Central memory CD4-positive, alpha-beta T cell (primary cell): ENCODE measurements around the gene CLUH.

Experiments
- DNase-seq: peaks from one replicate; pipeline ENCODE4 v3.0.0; 2022

The CLUH gene

DNA sequence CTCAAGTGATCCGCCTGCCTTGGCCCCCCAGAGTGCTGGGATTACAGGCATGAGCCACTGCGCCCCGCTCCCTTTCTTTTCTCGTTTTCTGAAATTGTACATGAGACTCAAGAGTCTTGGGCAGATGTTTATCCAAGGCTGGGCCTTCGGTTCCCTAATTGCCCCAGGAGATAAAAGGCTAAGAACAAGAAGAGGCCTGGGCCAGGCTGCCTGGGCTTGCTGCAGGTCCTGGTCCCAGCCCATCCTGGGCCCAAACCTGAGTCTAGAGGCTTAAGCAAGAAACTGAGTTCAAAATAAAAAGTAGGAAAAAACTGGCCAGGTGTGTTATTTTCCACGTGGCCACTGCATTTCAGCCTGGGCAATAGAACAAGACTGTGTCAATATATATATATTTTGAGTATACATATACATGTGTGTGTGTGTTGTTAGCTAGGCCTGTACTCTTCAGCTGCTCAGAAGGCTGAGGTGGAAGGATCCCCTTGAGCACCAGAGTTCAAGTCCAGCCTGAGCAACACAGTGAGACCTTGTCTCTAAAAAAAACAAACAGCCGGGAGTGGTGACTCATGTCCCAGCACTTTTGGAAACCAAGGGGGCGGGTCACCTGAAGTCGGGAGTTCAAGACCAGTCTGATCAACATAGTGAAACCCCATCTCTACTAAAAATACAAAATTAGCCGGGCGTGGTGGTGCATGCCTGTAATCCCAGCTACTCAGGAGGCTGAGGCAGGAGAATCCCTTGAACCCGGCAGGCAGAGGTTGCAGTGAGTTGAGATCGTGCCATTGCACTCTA is 6.8 kb upstream of the CLUH start:
- no peak for DNase-seq

DNA sequence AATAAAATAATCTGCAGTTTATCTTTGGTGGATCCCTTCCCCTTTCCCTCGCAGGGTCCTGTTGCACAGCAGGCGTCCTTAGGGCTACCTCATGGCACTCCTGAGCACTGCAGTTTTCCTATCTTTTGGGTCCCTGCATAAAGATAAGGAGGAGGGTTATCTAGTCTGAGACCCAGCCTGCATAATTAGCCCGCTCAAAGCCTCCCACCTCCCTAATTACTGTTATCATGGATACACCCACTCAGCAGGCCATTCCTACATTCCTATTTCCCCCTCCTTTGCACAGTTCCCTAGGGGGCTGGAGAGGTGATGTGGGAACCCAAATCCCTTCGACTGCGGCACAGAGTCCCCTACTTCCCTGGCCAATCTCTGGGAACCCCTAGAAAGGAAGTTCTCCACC is 5.1 kb upstream of the CLUH start:
- no peak for DNase-seq

DNA sequence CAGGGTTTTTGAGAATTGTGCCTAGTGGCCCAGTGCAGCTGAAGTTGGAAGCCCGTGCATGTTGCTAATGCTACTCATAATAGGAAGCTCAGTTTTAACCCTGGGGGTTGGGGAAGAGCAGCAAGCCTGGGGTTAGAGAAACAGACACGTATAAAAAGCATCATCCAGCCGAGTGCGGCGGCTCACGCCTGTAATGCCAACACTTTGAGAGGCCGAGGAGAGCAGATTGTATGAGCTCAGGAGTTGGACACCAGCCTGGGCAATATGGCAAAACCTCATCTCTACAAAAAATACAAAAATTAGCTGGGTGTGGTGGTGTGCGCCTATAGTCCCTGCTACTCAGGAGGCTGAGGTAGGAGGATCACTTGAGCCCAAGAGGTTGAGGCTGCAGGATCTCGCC is 2.3 kb upstream of the CLUH start:
- DNase-seq, result no peak

DNA sequence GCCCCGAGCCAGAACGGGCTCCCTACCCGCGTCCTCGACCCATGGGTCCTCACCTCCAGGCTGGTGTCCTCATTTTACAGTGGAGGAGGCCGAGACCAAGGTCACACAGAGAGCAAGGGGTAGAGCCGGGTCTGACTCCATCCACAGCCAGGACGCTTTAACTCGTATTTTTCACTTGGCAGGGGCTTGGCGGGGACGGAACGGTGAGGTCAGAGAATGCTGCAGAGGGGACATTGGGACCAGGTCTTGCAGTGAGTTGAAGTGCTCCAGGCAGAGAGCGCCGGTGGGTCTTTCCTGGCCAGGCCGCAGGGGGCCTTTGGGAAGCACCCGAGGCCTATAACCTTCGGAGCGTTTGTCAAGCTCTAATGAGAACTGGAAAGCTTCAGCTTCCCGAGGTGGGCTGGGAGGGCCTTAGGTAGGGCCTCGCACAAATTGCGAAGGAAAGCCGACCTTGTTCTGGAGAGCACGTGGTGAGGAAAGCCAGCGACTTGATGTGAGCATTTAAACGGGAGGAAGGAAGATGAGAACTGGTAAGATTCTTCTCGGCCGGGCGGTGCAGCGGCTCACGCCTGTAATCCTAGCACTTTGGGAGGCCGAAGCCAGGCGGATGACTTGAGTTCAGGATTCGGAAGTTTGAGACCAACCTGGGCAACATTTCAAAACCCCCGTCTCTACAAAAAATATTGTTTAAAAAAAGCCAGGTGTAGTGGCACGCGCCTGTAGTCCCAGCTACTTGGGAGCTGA is 908 bp upstream of the CLUH start:
- DNase-seq, result no peak

DNA sequence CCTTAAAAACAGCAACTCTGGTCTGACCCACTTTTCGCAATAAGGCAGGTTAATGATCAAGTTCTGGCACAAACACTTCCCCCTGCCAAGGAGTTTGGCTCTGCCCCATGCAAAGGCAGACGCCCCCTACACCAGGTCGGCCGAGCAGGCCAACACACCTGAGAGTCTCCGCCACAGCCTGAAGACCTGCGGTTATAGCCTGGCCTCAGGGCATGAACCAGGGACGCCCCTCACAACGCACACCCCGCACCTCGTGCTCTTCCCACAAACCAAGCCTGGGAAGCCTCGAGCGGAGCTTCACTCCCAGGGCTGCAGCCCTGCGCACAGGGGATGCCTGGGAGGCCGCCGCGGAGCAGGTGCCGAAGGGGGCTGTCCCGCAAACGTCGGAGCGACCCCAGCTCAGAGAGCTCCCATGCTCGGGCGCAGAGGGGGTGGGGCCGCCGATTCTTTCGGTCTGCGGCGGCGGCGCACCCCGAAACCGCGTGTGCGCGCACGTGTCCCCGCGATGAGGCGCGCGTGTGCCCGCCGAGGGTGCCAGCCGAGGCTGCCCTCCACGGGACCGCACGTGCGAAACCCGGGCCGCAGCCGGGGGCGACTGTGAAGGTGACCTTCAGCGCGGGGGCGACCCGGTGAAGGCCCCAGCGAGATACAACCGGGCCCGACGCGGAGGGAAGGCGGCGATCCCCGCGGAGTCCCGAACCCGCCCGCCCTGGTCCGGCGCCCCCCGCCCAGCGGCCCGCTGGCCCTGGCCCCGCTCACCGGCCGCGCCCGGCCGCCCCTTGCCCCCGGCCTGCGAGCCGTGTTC is 559 bp downstream of the CLUH start:
- peak; percentile 13 for DNase-seq

DNA sequence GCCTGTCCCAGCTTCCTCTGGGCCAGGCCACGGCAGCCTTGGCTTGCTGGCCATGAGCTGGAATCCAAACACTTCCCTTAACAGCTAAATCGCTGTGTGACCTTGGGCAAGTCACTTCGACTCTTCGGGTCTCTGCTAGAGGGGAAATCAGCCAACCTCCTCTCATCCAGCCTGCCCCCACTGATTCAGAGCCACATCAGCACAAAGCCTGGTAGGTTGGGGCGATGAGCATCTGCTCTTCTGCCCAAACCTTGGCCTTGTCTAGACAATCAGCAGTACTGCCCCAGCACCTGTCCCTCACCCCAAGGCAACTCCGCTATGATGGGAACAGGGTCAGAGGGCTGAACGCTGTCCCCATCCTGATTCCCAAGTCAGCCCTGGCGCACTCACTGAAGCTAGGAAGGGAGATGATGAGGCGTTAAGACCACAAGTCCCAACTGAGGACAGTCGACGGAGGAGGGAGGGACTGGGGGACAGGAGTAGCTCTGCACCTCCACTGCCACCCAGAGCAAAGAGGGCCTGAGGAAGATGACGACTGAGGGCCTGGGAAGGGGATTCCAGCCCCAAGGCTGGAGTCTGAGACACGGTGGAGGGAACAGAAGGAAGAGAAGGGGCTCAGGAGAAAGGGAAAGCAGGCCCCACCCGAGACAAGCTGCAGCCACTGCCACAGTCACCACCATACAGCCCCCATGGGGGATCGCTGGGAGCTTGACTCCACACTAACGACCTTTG is 1.3 kb downstream of the CLUH start:
- DNase-seq, result no peak

DNA sequence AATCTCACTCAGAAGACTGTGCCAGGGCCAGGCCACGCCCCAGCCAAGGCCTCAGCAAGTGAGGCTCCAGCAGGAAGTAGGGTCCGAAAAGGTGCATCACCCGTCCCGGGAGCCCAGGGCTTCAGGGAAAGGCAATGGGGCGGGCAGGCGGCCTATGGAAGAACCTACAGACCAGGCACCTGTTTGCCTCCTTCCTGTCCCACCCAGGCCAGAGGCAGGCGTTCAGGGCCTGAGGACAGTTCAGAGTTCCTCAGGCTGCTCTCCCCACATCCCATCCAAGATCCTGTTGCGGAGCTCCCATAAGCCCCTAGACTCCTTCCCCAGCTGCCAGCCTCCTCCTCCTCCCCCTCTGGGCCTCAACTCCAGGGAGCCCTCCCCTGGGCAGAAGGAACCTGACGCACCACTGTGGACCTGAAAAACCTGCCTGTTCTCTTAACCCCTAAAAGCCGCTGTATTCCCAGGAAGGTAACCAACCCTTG is 2.3 kb downstream of the CLUH start:
- no peak for DNase-seq

DNA sequence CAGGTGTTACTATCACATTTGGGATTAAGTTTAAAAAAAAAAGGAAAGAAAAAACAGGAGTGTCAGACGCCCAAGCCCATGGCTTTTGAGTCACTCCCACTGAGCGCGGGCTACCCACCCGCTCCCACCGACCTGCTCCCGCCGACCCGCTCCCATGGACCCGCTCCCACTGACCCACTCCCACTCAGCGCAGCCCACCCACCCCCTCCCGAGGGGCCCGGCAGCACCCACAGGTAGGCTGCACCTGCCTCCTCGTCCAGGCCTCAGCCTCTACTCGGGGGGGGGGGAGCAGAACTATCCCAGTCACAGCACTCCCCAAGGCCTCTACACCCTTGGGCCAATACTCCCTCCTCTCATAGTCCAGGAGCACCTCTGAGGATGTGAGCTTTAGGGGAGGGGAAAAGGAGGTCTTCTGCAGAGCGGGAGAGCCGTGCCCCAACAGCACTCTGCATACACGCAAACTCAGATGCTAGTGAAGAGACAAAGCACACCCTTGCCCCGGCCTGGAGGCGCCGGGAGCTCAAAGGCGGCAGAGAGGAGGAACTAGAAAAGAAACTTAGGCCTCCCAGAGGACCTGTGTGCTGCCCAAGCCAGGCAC is 2.9 kb downstream of the CLUH start:
- DNase-seq, result no peak

DNA sequence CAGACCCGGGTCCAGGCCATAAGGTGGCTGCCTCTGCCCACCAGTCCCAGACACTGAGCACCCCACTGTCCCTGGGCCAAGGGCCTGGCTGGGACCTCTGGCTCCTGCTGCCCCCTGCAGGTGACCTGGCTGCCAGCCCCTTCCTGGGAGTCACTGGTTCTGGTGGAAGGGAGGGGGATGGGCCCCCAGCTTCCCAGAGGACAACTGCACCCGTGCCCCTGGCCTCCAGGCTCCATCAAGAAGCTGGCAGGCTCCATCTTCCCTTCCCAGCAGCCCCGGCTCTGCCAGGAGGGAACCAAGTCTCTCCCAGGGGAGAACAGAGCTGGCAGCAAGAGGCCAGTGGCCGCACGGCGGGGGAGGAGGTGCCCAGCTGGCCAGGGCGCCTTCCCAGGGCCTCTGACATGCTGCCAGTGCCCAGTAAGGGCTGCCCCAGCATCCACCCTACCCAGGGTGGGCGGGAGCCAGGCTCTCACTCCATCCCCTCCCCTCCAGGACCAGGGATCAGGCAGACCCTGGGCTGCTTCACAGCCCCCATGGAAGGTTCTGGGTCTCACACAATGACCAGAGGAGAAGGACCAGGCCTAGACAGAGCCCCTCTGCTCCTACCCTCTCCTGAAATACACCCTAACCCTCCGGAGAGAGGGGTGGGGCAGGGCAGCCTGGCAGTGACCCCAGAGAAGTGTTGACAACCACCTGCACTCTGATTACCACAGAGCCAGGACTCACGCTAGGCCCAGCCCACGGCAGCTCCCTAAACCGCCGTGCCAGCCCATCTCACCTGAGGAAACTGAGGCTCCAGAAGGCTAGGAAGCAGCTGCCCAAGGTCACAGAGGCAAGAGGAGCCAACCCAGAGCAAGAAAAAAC is 3.6 kb downstream of the CLUH start:
- no peak for DNase-seq

DNA sequence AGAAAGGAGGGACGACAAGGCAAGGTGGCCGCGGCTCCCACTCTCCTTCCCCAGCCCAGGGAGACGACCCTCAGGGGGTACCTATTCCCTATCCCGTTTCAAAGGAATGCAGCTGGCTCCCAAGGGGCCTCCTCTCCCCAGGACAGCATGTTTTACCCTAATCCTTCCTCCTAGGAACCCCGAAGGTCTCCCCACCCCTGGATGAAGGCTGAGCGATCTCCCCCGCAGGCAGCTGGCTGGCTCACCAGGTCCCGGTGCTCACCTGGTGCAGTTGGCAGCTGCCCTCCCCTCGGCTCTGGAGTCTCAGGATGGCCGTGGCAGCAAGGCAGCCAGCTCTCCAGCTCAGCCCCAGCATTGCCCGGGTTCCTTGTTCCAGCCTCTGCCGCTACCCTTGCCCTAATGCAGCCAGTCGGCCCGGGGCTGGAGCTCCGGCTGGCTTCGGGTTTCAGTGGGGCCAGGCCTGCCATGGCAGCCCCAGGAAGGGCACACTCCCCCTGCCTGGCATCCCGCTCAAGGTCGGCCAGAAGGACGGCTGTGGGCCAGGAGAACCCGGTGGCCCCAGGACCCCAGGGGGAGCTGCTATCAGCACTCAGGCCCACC is 4.6 kb downstream of the CLUH start:
- no peak for DNase-seq

DNA sequence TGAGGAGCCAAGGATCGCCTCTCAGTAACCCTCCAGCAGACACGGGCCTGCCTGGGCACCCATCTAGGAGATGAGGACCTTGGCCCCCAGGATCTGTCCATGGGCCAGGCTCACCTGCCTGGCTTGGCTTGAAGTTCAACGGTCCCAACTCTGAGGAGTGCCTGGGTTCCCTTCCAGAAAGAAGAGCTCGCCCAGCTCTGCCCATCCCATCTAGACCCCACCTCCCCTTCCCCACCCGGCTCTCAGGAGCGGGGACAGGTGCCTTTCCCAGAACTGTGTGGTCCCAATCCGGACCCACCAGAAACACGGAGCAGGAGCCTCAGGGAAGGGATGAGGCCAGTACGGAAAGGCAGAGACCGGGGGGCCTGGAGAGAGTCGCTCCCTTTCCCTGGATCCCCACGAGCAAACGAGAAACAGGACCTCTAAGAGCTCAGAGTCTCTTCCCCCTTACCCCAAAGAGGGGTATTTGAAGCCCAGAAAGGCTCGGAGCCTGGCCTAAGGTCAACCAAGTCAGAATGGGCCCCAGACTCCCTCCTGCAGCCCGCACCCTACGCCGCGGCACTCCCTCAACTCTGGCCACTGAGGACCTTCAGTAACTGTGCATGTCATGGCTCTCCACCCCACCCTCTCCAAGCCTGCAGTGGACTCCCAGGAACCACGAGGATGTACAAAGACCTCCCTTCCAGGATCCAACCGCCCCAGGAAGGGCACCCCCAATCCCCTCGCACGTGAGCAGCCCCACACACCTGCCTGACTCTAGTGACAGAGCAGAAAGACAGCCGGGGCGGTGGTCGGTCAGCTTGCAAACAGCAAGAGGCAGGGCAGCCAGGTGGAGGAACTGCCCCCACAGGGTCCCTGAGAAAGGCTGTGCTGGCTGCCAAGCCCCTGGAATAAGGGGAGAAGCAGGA is 5.4 kb downstream of the CLUH start:
- DNase-seq, result no peak

DNA sequence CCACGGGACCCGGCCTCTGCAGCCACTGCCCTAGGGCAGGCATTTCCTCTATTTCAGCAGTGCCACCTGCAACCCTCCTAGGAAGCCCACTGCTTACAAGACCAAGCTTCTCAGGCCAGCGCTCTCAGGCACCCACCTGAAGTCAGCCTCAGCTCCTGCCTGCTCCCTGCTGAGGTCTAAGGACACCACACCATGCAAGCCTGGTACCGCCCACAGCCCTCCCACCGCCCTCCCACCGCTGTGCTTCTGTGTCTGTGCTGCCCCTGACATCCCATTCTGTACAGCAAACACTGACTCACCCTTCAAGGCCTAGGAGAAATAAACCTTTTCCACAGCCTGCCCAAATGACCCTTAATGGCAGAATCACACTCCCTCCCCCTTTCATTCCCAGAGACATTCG is 6.3 kb downstream of the CLUH start:
- DNase-seq, result no peak

DNA sequence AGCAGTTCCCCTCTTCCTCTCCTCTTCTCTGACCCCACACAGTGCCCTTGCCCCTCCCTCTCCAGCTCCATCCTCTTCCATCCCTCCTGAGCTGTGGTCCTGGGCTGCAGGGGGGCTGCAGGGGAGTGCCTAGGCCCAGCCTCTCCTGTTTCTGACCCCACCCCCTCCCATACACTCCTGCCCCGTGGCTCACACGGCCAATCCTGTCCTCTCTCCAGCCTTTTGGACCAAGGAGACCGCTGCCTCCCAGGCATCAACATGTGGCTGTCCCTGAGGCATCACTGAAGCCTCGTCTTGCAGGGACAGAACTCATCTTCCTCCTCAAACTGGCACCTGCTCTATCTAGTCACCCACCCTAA is 6.7 kb downstream of the CLUH start:
- DNase-seq, result no peak

DNA sequence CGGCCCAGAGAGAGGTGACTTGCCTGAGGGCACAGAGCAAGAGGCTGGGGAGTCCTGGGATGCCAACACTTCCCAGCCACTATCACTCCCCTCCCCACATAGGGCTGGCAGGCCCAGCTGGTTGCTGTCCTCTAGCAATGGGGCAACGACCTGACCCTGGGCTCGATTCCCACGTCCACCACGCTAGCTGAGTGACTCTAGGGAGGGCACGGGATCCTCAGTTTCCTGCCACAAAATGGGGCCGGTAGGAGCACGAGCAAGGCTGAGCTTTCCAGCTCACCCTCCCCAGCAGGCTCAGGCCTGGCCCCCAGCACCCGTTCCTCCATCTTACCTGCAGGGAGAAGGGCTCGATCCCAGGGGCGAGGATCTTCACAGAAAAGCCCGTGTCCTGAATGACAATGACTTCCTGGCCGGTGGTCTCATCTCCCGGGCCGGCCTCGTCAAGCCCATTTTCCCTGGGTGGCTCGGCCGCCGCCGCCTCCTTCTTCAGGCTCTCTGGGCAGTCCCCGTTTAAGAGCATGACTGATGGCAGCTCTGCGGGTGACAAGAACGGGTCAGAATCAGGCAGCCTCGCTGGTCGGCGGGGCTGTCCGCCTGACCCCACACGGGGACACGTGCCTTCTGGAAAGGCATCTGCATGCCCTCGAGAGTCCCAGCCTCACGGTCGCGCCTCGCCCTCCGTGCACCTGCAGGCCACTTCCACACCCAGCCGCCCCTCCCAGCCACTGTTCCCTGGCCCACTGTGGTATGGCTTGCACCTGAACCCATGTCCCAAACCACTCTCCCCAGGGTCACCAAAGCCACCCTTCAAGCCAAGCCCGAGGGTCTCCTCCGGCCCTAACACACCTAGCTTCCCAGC is 7.3 kb downstream of the CLUH start:
- no peak for DNase-seq

DNA sequence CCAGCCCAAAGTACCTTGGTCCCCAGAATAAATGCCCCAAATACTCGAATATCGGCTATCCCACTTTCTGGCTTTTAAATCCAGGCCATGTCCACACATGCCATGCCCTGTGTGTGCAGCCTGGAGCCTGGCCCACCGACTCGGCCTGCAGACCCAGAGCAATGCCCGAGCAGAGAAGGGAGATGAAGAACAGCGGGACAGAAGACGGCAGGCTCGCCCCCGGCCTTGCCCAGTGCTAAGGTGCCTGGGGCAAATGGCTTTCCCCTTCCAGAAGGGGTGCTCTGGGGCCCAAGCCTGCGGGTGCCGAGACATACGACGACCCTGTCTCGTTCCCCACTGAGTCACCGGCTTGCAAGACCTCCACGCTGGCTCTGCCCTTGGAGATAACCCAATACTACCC is 8.0 kb downstream of the CLUH start:
- DNase-seq, result no peak

DNA sequence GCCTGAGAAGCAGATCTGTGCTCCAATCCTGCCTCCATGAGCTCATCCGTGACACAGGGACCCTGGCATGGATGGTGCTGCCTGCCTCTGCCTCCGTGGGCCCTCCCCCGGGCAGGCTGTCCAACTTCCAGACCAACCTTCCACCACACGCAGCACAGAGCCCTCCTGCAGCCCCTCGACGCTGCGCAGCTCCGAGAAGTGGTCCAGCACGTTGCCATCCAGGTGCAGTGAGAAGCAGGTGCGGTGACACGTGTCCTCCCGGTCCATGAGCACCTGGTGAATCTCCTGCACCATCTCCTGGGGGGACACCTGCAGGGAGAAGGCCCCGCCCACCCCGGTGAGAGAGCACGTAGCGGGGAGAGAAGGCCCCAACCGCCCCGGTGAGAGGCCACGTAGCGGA is 8.4 kb downstream of the CLUH start:
- no peak for DNase-seq

DNA sequence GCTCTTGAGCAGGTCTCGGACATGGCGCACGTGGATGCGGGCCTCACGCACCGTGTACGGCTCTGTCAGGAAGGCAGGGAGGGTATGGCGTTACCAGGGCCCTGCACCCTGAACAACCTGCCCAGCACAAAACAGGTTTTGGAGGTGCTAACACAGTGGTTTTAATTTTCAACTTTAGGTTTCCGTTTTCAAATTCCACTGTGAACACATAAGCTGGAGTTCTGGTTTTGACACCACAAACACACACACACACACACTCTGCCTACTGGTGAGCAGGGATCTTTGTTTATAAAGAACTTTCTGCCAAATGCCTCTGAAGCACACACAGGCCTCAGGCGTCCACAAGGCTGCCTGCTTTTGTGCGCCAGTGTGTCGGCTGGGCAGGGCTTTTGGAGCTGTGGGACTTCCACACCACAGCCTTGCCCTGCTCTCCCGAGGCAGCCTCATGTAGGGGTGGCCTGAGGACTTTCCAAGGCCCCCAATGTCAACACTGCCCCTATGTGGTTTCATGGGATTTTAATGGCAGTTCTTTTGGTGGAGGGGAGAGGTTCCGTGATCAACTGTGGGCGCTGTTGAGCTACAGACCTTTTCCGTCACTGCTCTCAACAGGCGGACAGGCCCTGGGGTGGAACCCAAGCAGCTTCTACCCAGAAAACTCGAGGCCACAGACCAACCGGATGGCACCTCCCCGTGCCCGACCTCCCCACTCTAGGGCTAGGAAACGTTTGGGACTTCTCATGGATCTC is 9.4 kb downstream of the CLUH start:
- no peak for DNase-seq
